NCI-H146 treated with DMSO at 0.1 percent for 48 hours (cell line): ENCODE results near the gene PLA2G12A.
"Not testable (repeated sequence)": the region's sequence is repeated elsewhere in the genome, so short reads cannot be mapped to it uniquely, and the experiment has no call there.

ENCODE experiments used
- DNase-seq: peaks from one replicate; lab custom pipeline; 2025; ENCODE audit not compliant: unreplicated experiment; lab: John Stamatoyannopoulos, UW

The PLA2G12A gene

DNA sequence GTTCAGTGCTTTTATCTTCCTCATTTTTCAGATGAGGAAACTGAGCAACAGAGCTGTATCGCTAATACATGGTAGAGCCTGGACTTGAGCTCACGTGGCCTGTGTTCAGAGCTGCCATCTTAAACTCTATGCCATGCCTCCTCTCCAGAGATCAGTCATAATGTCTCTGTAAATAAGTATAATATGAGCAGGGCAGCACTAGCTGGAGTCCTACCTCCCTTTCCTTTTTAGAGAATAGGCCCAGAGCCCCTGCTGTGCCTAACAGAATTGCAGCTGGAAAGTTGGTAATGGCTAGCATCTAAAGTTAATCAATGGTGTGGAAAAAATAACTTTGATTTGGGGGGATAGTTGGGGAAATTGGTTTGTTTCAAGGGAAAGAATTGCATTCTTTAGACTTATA, 47.0 kb downstream of the PLA2G12A start:
- no peak for DNase-seq

- DNase-seq, result not testable (repeated sequence)
These were observed 50.9 kb downstream of the PLA2G12A start for GRCh38 chr4:109678925-109679324.

DNA sequence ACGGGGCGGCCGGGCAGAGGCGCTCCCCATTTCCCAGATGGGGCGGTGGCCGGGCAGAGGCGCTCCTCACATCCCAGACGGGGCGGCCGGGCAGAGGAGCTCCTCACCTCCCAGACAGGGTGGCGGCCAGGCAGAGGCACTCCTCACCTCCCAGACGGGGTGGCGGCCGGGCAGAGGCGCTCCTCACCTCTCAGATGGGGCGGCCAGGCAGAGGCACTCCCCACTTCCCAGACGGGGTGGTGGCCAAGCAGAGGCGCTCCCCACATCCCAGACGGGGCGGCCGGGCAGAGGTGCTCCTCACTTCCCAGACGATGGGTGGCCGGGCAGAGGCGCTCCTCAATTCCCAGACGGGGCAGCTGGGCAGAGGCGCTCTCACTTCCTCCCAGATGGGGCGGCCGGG, 51.4 kb downstream of the PLA2G12A start:
- DNase-seq, result not testable (repeated sequence)

DNA sequence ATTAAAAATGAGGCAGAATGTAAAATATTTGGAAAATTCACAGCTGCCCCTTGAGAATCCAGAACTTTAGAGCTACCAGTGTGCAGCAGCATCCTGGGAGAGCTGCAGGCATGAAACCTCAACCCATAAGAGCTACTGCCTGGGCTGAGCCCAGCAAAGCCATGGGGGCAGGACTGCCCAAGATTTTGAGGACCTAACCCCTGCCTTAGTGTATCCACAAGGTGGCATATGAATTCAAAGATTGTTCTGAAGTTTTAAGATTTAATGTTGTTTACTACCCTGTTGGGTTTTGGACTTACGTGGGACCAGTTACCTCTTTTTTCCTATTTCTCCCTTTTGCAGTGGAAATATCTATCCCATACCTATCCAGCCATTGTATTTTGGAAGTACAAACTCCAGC, 53.0 kb downstream of the PLA2G12A start:
- no peak for DNase-seq

- no peak for DNase-seq
These were observed 54.0 kb downstream of the PLA2G12A start for GRCh38 chr4:109675843-109676242.

DNA sequence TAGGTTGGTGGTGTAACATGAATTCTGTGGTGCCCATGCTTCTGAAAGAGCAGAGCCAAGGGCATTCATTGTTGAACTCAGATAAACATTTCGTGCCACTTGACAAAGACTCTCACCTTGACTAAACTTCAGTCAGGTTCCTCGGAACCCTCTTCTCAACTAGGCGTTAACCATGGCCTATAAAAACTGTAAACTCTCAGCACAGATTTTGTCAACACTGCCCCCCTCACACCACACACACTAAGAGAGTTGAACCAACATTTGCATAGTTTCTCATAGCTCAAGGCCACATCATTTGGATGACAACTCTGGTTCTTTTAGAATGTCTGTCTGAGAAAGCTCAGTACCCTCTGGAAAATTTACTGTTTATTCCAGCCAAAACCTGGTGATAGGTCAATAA, 54.7 kb downstream of the PLA2G12A start:
- DNase-seq, result no peak

GRCh38 chr4:109673303-109673702, 56.6 kb downstream of the PLA2G12A start:
- DNase-seq, result no peak

DNA sequence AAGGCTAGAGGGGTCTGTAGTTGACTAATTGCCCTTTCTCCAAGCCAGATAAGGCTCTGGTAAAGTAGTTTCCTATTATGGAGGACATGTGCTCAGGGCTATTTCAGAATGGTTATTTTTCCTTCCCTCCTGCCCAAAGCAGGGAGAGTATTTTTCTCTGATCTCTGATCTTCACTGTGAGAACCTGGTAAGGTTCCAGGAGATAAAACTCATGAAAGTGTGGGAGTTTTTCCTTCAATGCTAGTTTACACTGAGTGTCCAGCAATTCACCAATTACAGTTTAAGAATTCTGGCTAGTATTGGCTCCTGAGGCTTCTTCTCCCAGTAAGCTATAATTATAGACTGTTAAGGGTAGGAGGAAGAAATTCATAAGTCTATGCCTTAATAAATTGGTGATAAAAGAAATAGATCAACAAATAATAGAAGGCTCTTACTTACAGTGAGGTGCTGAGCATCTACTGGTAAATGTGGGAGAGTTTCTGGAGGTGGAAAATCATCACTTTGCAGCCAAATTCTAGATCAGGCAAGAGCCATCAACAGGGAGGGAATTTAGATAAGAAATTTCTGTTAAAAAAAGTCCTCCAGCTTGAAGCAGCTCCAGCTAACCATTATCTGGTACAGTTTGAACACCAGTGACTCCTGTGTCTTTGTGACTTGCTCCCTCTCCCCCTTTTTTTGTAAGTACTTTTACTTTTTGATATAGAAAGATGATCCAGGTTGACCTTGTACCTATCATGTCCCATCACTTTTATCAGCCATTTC, 57.5 kb downstream of the PLA2G12A start:
- DNase-seq, result no peak

DNA sequence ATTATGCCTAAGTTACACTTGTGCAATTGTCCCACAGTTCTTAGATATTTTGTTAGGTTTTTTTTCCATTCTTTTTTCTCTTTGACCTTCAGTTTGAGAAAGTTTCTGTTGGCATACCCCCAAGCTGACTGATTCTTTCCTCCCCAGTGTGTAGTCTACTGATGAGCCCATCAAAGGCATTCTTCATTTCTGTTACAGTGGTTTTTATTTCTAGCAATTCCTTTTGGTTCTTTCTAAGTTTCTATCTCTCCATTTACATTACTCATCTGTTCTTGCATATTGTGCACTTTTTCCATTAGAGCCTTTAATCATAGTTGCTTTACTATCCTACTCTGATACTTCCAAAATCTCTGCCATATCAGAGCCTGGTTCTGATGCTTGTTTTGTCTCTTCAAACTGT, 58.5 kb downstream of the PLA2G12A start:
- no peak for DNase-seq

GRCh38 chr4:109665783-109666485, 63.9 kb downstream of the PLA2G12A start:
- DNase-seq, result no peak

DNA sequence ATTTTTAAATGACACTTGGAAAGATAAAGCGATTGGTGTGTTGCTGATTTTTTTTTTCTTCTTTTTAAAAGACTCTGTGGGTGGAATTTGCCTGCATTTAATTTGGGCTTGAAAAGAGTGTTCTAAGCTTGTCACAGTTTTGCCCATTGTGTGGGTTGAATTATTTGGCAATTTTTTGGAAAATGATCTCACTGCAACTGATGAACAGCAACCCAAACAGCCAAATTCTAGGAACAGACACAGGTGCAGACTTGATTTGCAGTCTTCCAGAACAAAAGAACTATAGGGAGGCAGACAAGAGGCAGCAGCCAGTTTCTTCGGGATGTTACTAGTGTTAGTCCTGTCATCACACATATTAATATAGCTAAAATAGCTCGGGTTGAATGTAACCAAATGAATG, 67.1 kb downstream of the PLA2G12A start:
- no peak for DNase-seq

- no peak for DNase-seq
These were observed 67.8 kb downstream of the PLA2G12A start for GRCh38 chr4:109662116-109662515.
